HG02763 (cell line): Measurements from ENCODE around the gene PELI2.
"Not testable (repeated sequence)": the region's sequence is repeated elsewhere in the genome, so short reads cannot be mapped to it uniquely, and the experiment has no call there.

Source experiments
- ATAC-seq: cut with Tn5 transposase; IDR thresholded peaks from one replicate; pipeline ENCODE4 v1.9.1; 2021; ENCODE audit warnings: mild to moderate bottlenecking, moderate library complexity; ENCODE audit not compliant: unreplicated experiment

PELI2 gene

GRCh38 chr14:56142314-56142713 is 24.1 kb downstream of the PELI2 start:
- no peak for ATAC-seq

GRCh38 chr14:56143025-56143424 is 24.8 kb downstream of the PELI2 start:
- ATAC-seq = no peak

- ATAC-seq = no peak
These were observed 26.0 kb downstream of the PELI2 start for GRCh38 chr14:56144176-56144575.

- no peak for ATAC-seq
These were observed 27.1 kb downstream of the PELI2 start for GRCh38 chr14:56145181-56145769.

- ATAC-seq = no peak
These were observed 27.8 kb downstream of the PELI2 start for GRCh38 chr14:56145965-56146364.

GRCh38 chr14:56147449-56147848 is 29.2 kb downstream of the PELI2 start:
- ATAC-seq = no peak

- no peak for ATAC-seq
These were observed 30.0 kb downstream of the PELI2 start for GRCh38 chr14:56147986-56148901.

- no peak for ATAC-seq
These were observed 30.9 kb downstream of the PELI2 start for GRCh38 chr14:56149151-56149550.

GRCh38 chr14:56149995-56150394 is 31.8 kb downstream of the PELI2 start:
- ATAC-seq = no peak

GRCh38 chr14:56150645-56151345 is 32.6 kb downstream of the PELI2 start:
- ATAC-seq = no peak

- no peak for ATAC-seq
These were observed 34.0 kb downstream of the PELI2 start for GRCh38 chr14:56152221-56152620.

GRCh38 chr14:56153267-56153666 is 35.1 kb downstream of the PELI2 start:
- ATAC-seq = no peak

GRCh38 chr14:56154321-56154720 is 36.1 kb downstream of the PELI2 start:
- ATAC-seq = no peak

- ATAC-seq = no peak
These were observed 37.9 kb downstream of the PELI2 start for GRCh38 chr14:56156096-56156495.

- no peak for ATAC-seq
These were observed 40.9 kb downstream of the PELI2 start for GRCh38 chr14:56159066-56159465.

GRCh38 chr14:56160088-56160487 is 41.9 kb downstream of the PELI2 start:
- ATAC-seq = no peak

GRCh38 chr14:56161658-56162057 is 43.4 kb downstream of the PELI2 start:
- no peak for ATAC-seq

GRCh38 chr14:56162476-56162875 is 44.3 kb downstream of the PELI2 start:
- ATAC-seq = no peak

GRCh38 chr14:56166579-56166978 is 48.4 kb downstream of the PELI2 start:
- ATAC-seq = not testable (repeated sequence)

GRCh38 chr14:56168007-56168616 is 49.9 kb downstream of the PELI2 start:
- no peak for ATAC-seq

GRCh38 chr14:56170028-56170427 is 51.8 kb downstream of the PELI2 start:
- ATAC-seq = no peak
